Measurements from ENCODE around the gene BLOC1S6. TPM values are rescaled to one million over a fixed set of nuclear protein-coding genes. Genes with fewer than 3 reads are reported as not detected.

Gene BLOC1S6
- total and polyA plus RNA-seq, 4 donors = 13.3 to 37.0 (median 21.5) TPM

- no peak for TF ChIP-seq HNF4G (IDR thresholded peaks at IDR 0.05)
Observed at GRCh38 chr15:45612790-45613415, 25.7 kb downstream of the BLOC1S6 start (continued).

GRCh38 chr15:45616901-45617323 is 29.7 kb downstream of the BLOC1S6 start:
- H3K36me3 ChIP-seq (ENCODE audit: control insufficient read depth in 4 of 4, insufficient read depth in 3 of 4, low read depth in 1 of 4, low read length in 3 of 4) = no peaks in the 10 kb centered on the region
- no peak for TF ChIP-seq NR2F2 (IDR thresholded peaks at IDR 0.05)
- no peak for TF ChIP-seq FOXA1 (IDR thresholded peaks at IDR 0.05)
- TF ChIP-seq HNF4G (IDR thresholded peaks at IDR 0.05) = no peak
- TF ChIP-seq EGR1 (IDR thresholded peaks at IDR 0.05; ENCODE audit: low read depth in 2 of 2) = no peak
- TF ChIP-seq YY1 (IDR thresholded peaks at IDR 0.05) = no peak
- no peak for TF ChIP-seq SP1 (IDR thresholded peaks at IDR 0.05)
- TF ChIP-seq REST (IDR thresholded peaks at IDR 0.05) = no peak
- no peak for TF ChIP-seq HNF4A (conservative IDR thresholded peaks at IDR 0.05)
- TF ChIP-seq RXRA (IDR thresholded peaks at IDR 0.05) = no peak
- TF ChIP-seq ATF3 (IDR thresholded peaks at IDR 0.05) = no peak
- no peak for TF ChIP-seq ZBTB33 (IDR thresholded peaks at IDR 0.05)
- no peak for TF ChIP-seq GABPA (IDR thresholded peaks at IDR 0.05 in 1 of 2, conservative IDR thresholded peaks at IDR 0.05 in 1 of 2)
- TF ChIP-seq CTCF (IDR thresholded peaks at IDR 0.05; ENCODE audit: low read depth, low read length, missing input control) = no peak
- no peak for TF ChIP-seq JUND (IDR thresholded peaks at IDR 0.05)
- TF ChIP-seq RAD21 (IDR thresholded peaks at IDR 0.05) = no peak
- TF ChIP-seq MAX (IDR thresholded peaks at IDR 0.05) = no peak
- H3K4me1 ChIP-seq (ENCODE audit: control insufficient read depth in 4 of 4, insufficient read depth in 4 of 4, low read length in 3 of 4) = no peaks in the 10 kb centered on the region
- no peaks in the 10 kb centered on the region for H3K27me3 ChIP-seq (ENCODE audit: control insufficient read depth in 4 of 4, insufficient read depth in 4 of 4, low read length in 3 of 4)
- DNase-seq (ENCODE audit: low spot score) = no peak
- H3K9me3 ChIP-seq (ENCODE audit: control insufficient read depth in 4 of 4, low read length in 3 of 4) = no peaks in the 10 kb centered on the region
- no peak overlapping the region for H3K27ac ChIP-seq (ENCODE audit: low read depth in 1 of 2, low read length in 2 of 2)
- 86% methylated on average over 3 of the region's 3 CpGs for WGBS
- H3K4me3 ChIP-seq (ENCODE audit: low read depth in 1 of 3, low read length in 3 of 3) = no peak overlapping the region
- H3K9ac ChIP-seq (ENCODE audit: low read depth in 1 of 2, low read length in 2 of 2) = no peak overlapping the region
